Adipocyte (in vitro differentiated cells): ENCODE results near the gene AMY1B.
"Not testable (repeated sequence)": the region's sequence is repeated elsewhere in the genome, so short reads cannot be mapped to it uniquely, and the experiment has no call there.

ENCODE experiments used
- DNase-seq: peaks from one replicate; pipeline ENCODE4 v3.0.0-alpha.2; 2015; ENCODE audit warnings: low read depth
- H3K27me3 ChIP-seq: replicated peaks from 2 replicates; pipeline ENCODE4 v1.7.0; 2013; ENCODE audit warnings: mild to moderate bottlenecking, low read length, moderate library complexity; ENCODE audit not compliant: control insufficient read depth, insufficient read depth
- H3K36me3 ChIP-seq: 2 replicates; pipeline ENCODE4 v1.7.0; 2013; ENCODE audit warnings: low read length, mild to moderate bottlenecking, moderate library complexity; ENCODE audit not compliant: control insufficient read depth, insufficient read depth, severe bottlenecking
- H3K4me1 ChIP-seq: 2 replicates; pipeline ENCODE4 v1.7.0; 2013; ENCODE audit warnings: mild to moderate bottlenecking, low read length, moderate library complexity; ENCODE audit not compliant: control insufficient read depth, insufficient read depth
- H3K4me3 ChIP-seq: 2 replicates; pipeline ENCODE4 v1.7.0; 2013; ENCODE audit warnings: mild to moderate bottlenecking, low read length, moderate library complexity
- H3K9ac ChIP-seq: 2 replicates; pipeline ENCODE4 v1.7.0; 2013; ENCODE audit warnings: mild to moderate bottlenecking, low read length, moderate library complexity
- H3K9me3 ChIP-seq: 2 replicates; pipeline ENCODE4 v1.7.0; 2013; ENCODE audit warnings: mild to moderate bottlenecking, low read length, moderate library complexity; ENCODE audit not compliant: control insufficient read depth

The AMY1B gene

GRCh38 chr1:103696110-103696509 is at the start of gene AMY1B:
TSS of gene AMY1B (minus strand) at chr1:103696210. CDS start at chr1:103695639, 571 bp downstream.
- not testable (repeated sequence) for H3K9me3 ChIP-seq, H3K9ac ChIP-seq

GRCh38 chr1:103745040-103745439 is 49.0 kb upstream of the AMY1B start:
- not testable (repeated sequence) for DNase-seq, H3K4me1 ChIP-seq, H3K9me3 ChIP-seq, H3K27me3 ChIP-seq, H3K36me3 ChIP-seq, H3K4me3 ChIP-seq, H3K9ac ChIP-seq

More at GRCh38 chr1:103696110-103696509, at the start of gene AMY1B:
- H3K36me3 ChIP-seq, H3K4me3 ChIP-seq, H3K27me3 ChIP-seq, H3K4me1 ChIP-seq, DNase-seq: not testable (repeated sequence)

GRCh38 chr1:103744449-103744848 is 48.4 kb upstream of the AMY1B start:
- not testable (repeated sequence) for H3K9me3 ChIP-seq, H3K4me3 ChIP-seq, DNase-seq, H3K9ac ChIP-seq, H3K36me3 ChIP-seq, H3K27me3 ChIP-seq, H3K4me1 ChIP-seq

GRCh38 chr1:103738031-103738430 is 42.0 kb upstream of the AMY1B start:
- H3K27me3 ChIP-seq, H3K4me3 ChIP-seq, H3K4me1 ChIP-seq, H3K9ac ChIP-seq, DNase-seq, H3K36me3 ChIP-seq, H3K9me3 ChIP-seq: not testable (repeated sequence)

GRCh38 chr1:103735334-103735733 is 39.3 kb upstream of the AMY1B start:
- H3K9me3 ChIP-seq: not testable (repeated sequence)

GRCh38 chr1:103721473-103721872 is 25.5 kb upstream of the AMY1B start:
- not testable (repeated sequence) for H3K27me3 ChIP-seq, H3K36me3 ChIP-seq, H3K9me3 ChIP-seq, DNase-seq, H3K9ac ChIP-seq, H3K4me3 ChIP-seq, H3K4me1 ChIP-seq

More at GRCh38 chr1:103735334-103735733, 39.3 kb upstream of the AMY1B start:
- H3K4me3 ChIP-seq, DNase-seq, H3K9ac ChIP-seq, H3K27me3 ChIP-seq, H3K4me1 ChIP-seq, H3K36me3 ChIP-seq: not testable (repeated sequence)

GRCh38 chr1:103717404-103717803 is 21.4 kb upstream of the AMY1B start:
- H3K36me3 ChIP-seq, H3K9me3 ChIP-seq, H3K27me3 ChIP-seq, DNase-seq, H3K4me3 ChIP-seq, H3K9ac ChIP-seq, H3K4me1 ChIP-seq: not testable (repeated sequence)

- not testable (repeated sequence) for H3K27me3 ChIP-seq, H3K9me3 ChIP-seq, H3K4me3 ChIP-seq, DNase-seq, H3K4me1 ChIP-seq, H3K9ac ChIP-seq, H3K36me3 ChIP-seq
Observed at GRCh38 chr1:103710381-103710780, 14.4 kb upstream of the AMY1B start.

- H3K9me3 ChIP-seq, H3K27me3 ChIP-seq, DNase-seq, H3K36me3 ChIP-seq, H3K9ac ChIP-seq, H3K4me3 ChIP-seq, H3K4me1 ChIP-seq: not testable (repeated sequence)
Observed at GRCh38 chr1:103707670-103708069, 11.7 kb upstream of the AMY1B start.

GRCh38 chr1:103701256-103701655 is 5.2 kb upstream of the AMY1B start:
- not testable (repeated sequence) for H3K4me3 ChIP-seq, DNase-seq, H3K36me3 ChIP-seq, H3K4me1 ChIP-seq, H3K9me3 ChIP-seq, H3K9ac ChIP-seq, H3K27me3 ChIP-seq

- not testable (repeated sequence) for H3K9me3 ChIP-seq, H3K27me3 ChIP-seq, H3K36me3 ChIP-seq
Observed at GRCh38 chr1:103700669-103701068, 4.7 kb upstream of the AMY1B start.

GRCh38 chr1:103697430-103697829 is 1.4 kb upstream of the AMY1B start:
- H3K36me3 ChIP-seq, DNase-seq, H3K4me1 ChIP-seq, H3K9ac ChIP-seq, H3K9me3 ChIP-seq, H3K4me3 ChIP-seq, H3K27me3 ChIP-seq: not testable (repeated sequence)

More at GRCh38 chr1:103700669-103701068, 4.7 kb upstream of the AMY1B start:
- not testable (repeated sequence) for H3K9ac ChIP-seq, DNase-seq, H3K4me1 ChIP-seq, H3K4me3 ChIP-seq
